ENCODE measurements around the gene STUM. TPM values are rescaled to one million over a fixed set of nuclear protein-coding genes. Genes with fewer than 3 reads are reported as not detected.
"Not testable (repeated sequence)": the region's sequence is repeated elsewhere in the genome, so short reads cannot be mapped to it uniquely, and the experiment has no call there.

Gene STUM
- total RNA-seq (ENCODE audit: low replicate concordance): 0.19 TPM in 1 of 2 replicates, not detected in the other

DNA sequence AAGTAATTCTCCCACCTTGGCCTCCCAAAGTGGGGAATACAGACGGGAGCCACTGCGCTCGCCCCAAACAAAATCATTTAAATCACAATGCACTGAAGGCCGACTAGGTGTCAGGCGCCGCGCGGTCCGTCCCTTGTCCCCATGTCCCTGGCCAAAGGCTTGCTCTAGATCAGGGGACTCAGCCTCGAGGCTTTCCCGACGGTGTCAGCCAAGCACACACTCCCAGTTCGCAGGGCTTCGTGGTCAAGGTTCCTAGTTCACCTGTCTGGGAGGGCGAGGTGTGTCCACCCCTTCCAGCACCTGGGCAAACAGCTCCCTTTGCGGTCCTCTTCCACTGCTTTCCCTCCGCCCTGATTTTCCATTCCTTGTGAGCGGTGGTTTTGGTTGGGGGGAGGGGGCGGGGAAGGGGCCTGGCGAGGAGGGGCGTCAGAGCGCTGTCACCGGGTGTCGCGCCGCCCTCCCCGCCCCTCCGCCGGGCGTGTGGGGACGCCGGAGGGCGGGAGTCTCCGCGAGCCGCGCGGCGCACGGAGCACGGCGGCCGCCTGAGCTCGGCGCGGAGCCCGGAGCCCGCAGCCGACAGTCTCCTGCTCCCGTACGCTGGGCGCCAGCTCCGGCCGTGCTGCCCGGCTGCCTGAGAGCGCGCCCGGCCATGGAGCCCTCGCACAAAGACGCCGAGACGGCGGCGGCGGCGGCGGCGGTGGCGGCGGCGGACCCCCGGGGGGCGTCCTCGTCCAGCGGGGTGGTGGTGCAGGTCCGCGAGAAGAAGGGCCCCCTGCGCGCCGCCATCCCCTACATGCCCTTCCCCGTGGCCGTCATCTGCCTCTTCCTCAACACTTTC lies at the start of gene STUM:
TSS of gene STUM (plus strand) at position 509 of the 838 bp plus-strand sequence. CDS start at position 650, 141 bp downstream.
- H3K4me2 ChIP-seq: peak within 1 kb of the TSS; percentile 95
- no peak within 1 kb of the TSS for H3K27ac Mint-ChIP-seq
- H2AFZ ChIP-seq (replicated peaks): peak within 1 kb of the TSS; percentile 95

GRCh38 chr1:226499699-226500098 lies 48.9 kb upstream of the STUM start:
- H4K20me1 ChIP-seq (ENCODE audit: low read depth); H3K36me3 ChIP-seq; H3K79me2 ChIP-seq (ENCODE audit: low read depth); H3K9me3 Mint-ChIP-seq; H3K9ac ChIP-seq; H3K4me3 Mint-ChIP-seq; H3K27ac ChIP-seq; H3K27ac Mint-ChIP-seq; H3K4me3 ChIP-seq; H3K36me3 Mint-ChIP-seq; H3F3A ChIP-seq (ENCODE audit: low read depth); DNase-seq (ENCODE audit: low spot score); H3K4me1 ChIP-seq; H3K4me2 ChIP-seq; H3K9me3 ChIP-seq (ENCODE audit: low read depth); H3K27me3 ChIP-seq; H2AFZ ChIP-seq (replicated peaks): not testable (repeated sequence)
- Mint-ChIP-seq H3K4me1 (peaks cover 12% of the 10 kb centered on the region), H3K27me3 (ENCODE audit: insufficient read depth, low read depth) (peaks cover 15% of the 10 kb centered on the region)

More for the DNA sequence above, at the start of gene STUM:
- Histone ChIP-seq H4K20me1 (ENCODE audit: low read depth) (peaks cover 7% of the 10 kb centered on the region), H3K27me3 (peaks cover 81% of the 10 kb centered on the region), H3K79me2 (ENCODE audit: low read depth) (no peaks in the 10 kb centered on the region), H3K4me3 (peak within 1 kb of the TSS; percentile 58), H3K27ac (no peak within 1 kb of the TSS), H3K36me3 (no peaks in the 10 kb centered on the region), H3K4me1 (peaks cover 20% of the 10 kb centered on the region), H3F3A (ENCODE audit: low read depth) (peaks cover 8% of the 10 kb centered on the region), H3K9me3 (ENCODE audit: low read depth) (no peaks in the 10 kb centered on the region), H3K9ac (no peak within 1 kb of the TSS)
- TF ChIP-seq EZH2phosphoT487 (IDR thresholded peaks at IDR 0.05): no peak
- TF ChIP-seq, protein P1, sequence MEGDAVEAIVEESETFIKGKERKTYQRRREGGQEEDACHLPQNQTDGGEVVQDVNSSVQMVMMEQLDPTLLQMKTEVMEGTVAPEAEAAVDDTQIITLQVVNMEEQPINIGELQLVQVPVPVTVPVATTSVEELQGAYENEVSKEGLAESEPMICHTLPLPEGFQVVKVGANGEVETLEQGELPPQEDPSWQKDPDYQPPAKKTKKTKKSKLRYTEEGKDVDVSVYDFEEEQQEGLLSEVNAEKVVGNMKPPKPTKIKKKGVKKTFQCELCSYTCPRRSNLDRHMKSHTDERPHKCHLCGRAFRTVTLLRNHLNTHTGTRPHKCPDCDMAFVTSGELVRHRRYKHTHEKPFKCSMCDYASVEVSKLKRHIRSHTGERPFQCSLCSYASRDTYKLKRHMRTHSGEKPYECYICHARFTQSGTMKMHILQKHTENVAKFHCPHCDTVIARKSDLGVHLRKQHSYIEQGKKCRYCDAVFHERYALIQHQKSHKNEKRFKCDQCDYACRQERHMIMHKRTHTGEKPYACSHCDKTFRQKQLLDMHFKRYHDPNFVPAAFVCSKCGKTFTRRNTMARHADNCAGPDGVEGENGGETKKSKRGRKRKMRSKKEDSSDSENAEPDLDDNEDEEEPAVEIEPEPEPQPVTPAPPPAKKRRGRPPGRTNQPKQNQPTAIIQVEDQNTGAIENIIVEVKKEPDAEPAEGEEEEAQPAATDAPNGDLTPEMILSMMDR (IDR thresholded peaks at IDR 0.05): no peak
- peaks cover 14% of the 10 kb centered on the region for H3K4me1 Mint-ChIP-seq
- peak; percentile 81 for DNase-seq (ENCODE audit: low spot score)
- H3K27me3 Mint-ChIP-seq (ENCODE audit: insufficient read depth, low read depth): peaks cover 28% of the 10 kb centered on the region
- H3K36me3 Mint-ChIP-seq: no peaks in the 10 kb centered on the region
- peak within 1 kb of the TSS; percentile 81 for H3K4me3 Mint-ChIP-seq
- no peaks in the 10 kb centered on the region for H3K9me3 Mint-ChIP-seq

DNA sequence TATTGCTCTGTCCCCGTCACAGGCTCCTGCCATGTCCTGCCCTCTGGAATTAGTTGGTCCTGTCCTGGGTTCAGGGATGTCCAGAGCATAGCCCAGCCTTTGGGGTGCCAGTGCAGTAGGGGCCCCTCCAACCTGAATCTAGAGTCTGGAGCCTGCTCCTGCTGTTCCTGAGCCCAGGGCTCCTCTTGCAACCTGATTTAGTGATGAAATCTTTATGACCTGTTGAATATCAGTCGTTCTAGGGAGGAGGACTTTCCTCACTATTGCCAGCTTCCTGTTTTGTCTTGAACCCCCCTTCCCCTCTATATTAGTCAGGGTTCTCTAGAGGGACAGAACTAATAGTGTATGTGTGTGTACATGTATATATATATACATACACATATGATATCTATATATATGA lies 42.5 kb upstream of the STUM start:
- Mint-ChIP-seq H3K4me1 (peaks cover 8% of the 10 kb centered on the region), H3K9me3 (no peaks in the 10 kb centered on the region), H3K27me3 (ENCODE audit: insufficient read depth, low read depth) (peaks cover 2% of the 10 kb centered on the region), H3K36me3 (no peaks in the 10 kb centered on the region), H3K4me3 (no peak overlapping the region), H3K27ac (no peak overlapping the region)
- TF ChIP-seq, protein P1 (IDR thresholded peaks at IDR 0.05): no peak
- TF ChIP-seq EZH2 (IDR thresholded peaks at IDR 0.05): no peak
- TF ChIP-seq EZH2phosphoT487 (IDR thresholded peaks at IDR 0.05): no peak
- no peak overlapping the region for H2AFZ ChIP-seq (replicated peaks)
- H3K4me1 ChIP-seq: no peaks in the 10 kb centered on the region
- H3K27ac ChIP-seq: no peak overlapping the region
- H3K9me3 ChIP-seq (ENCODE audit: low read depth): no peaks in the 10 kb centered on the region
- H3K4me2 ChIP-seq: no peak overlapping the region
- no peaks in the 10 kb centered on the region for H3K36me3 ChIP-seq
- no peak overlapping the region for H3K4me3 ChIP-seq
- H3F3A ChIP-seq (ENCODE audit: low read depth): no peaks in the 10 kb centered on the region
- no peak overlapping the region for H3K9ac ChIP-seq
- no peaks in the 10 kb centered on the region for H4K20me1 ChIP-seq (ENCODE audit: low read depth)
- no peak for DNase-seq (ENCODE audit: low spot score)
- peaks cover 30% of the 10 kb centered on the region for H3K27me3 ChIP-seq
- H3K79me2 ChIP-seq (ENCODE audit: low read depth): no peaks in the 10 kb centered on the region

GRCh38 chr1:226506921-226507320 lies 41.6 kb upstream of the STUM start:
- Histone ChIP-seq H3F3A (ENCODE audit: low read depth) (no peaks in the 10 kb centered on the region), H3K27me3 (peaks cover 30% of the 10 kb centered on the region), H3K4me3 (no peak overlapping the region), H3K9me3 (ENCODE audit: low read depth) (no peaks in the 10 kb centered on the region), H3K36me3 (no peaks in the 10 kb centered on the region), H3K79me2 (ENCODE audit: low read depth) (no peaks in the 10 kb centered on the region), H3K9ac (no peak overlapping the region), H3K4me1 (no peaks in the 10 kb centered on the region), H3K4me2 (no peak overlapping the region), H2AFZ (replicated peaks) (no peak overlapping the region), H4K20me1 (ENCODE audit: low read depth) (no peaks in the 10 kb centered on the region), H3K27ac (no peak overlapping the region)
- no peak overlapping the region for H3K27ac Mint-ChIP-seq
- peaks cover 8% of the 10 kb centered on the region for H3K4me1 Mint-ChIP-seq
- H3K27me3 Mint-ChIP-seq (ENCODE audit: insufficient read depth, low read depth): peaks cover 2% of the 10 kb centered on the region
- DNase-seq (ENCODE audit: low spot score): no peak
- TF ChIP-seq EZH2 (IDR thresholded peaks at IDR 0.05) (no peak), EZH2phosphoT487 (IDR thresholded peaks at IDR 0.05) (no peak)
- TF ChIP-seq, protein P1 (IDR thresholded peaks at IDR 0.05): no peak
- no peaks in the 10 kb centered on the region for H3K36me3 Mint-ChIP-seq
- H3K4me3 Mint-ChIP-seq: no peak overlapping the region
- no peaks in the 10 kb centered on the region for H3K9me3 Mint-ChIP-seq

Measured in neural progenitor cell (in vitro differentiated cells).